GM13977 (cell line): ENCODE measurements around the gene KRTAP5-3.

Source experiments
- DNase-seq: peaks from one replicate; pipeline ENCODE4 v3.0.0; 2012; ENCODE audit warnings: low spot score
- in situ Hi-C: fragments of 300-500 bp; cut with MboI; formaldehyde crosslinking; loops from one replicate; pipeline ENCODE4 v1.12.0; 2022; ENCODE audit warnings: low sequenced_read_pairs, low pct_unique_long_range_greater_than_20kb, mixed read lengths, inconsistent platforms; ENCODE audit not compliant: unreplicated experiment
- TF ChIP-seq, protein P1 (sequence below): IDR thresholded peaks from 2 replicates; pipeline ENCODE4 v1.5.1; 2012; ENCODE audit warnings: mild to moderate bottlenecking, control low read depth; ENCODE audit not compliant: insufficient read depth; ENCODE audit errors: extremely low read depth, missing control alignments

Gene KRTAP5-3

GRCh38 chr11:1629326-1630185, 21.3 kb upstream of the KRTAP5-3 start, which contains the start of gene KRTAP5-5:
TSS of gene KRTAP5-5 (plus strand) at chr11:1629775. CDS start at chr11:1629841, 66 bp downstream.
- no peak for DNase-seq
- TF ChIP-seq, protein P1, sequence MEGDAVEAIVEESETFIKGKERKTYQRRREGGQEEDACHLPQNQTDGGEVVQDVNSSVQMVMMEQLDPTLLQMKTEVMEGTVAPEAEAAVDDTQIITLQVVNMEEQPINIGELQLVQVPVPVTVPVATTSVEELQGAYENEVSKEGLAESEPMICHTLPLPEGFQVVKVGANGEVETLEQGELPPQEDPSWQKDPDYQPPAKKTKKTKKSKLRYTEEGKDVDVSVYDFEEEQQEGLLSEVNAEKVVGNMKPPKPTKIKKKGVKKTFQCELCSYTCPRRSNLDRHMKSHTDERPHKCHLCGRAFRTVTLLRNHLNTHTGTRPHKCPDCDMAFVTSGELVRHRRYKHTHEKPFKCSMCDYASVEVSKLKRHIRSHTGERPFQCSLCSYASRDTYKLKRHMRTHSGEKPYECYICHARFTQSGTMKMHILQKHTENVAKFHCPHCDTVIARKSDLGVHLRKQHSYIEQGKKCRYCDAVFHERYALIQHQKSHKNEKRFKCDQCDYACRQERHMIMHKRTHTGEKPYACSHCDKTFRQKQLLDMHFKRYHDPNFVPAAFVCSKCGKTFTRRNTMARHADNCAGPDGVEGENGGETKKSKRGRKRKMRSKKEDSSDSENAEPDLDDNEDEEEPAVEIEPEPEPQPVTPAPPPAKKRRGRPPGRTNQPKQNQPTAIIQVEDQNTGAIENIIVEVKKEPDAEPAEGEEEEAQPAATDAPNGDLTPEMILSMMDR: no peak
- in situ Hi-C loops: no loop called here

GRCh38 chr11:1628506-1629325, 20.5 kb upstream of the KRTAP5-3 start:
- in situ Hi-C loops: no loop called here
- TF ChIP-seq, protein P1: peak; percentile 89
- DNase-seq: peak; percentile 87

GRCh38 chr11:1625541-1625940, 17.3 kb upstream of the KRTAP5-3 start:
- DNase-seq: no peak
- in situ Hi-C loops: no loop called here
- TF ChIP-seq, protein P1: no peak

DNA sequence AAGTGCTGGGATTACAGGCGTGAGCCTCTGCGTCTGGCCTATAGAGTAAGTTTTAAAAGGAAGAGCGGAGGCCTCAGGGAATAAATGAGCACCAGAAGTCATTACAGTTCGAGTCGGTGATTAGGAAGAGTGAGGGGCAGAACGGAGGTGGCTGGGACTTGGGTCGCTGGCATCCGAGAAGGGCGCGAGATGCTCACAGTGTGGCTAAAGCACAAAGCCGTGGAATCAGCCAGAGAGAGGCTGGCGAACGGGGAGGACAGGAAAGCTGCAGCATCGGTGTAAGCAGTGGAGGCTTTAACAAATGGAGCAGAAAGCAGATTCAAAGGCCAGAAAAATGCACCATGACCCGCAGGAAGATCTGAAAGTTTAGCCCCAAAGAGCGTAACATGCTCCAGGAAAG, 16.4 kb upstream of the KRTAP5-3 start:
- TF ChIP-seq, protein P1: no peak
- no peak for DNase-seq
- in situ Hi-C loops: no loop called here

- no peak for DNase-seq
- TF ChIP-seq, protein P1: no peak
- in situ Hi-C loops: no loop called here
Observed at GRCh38 chr11:1623716-1624115, 15.5 kb upstream of the KRTAP5-3 start.

DNA sequence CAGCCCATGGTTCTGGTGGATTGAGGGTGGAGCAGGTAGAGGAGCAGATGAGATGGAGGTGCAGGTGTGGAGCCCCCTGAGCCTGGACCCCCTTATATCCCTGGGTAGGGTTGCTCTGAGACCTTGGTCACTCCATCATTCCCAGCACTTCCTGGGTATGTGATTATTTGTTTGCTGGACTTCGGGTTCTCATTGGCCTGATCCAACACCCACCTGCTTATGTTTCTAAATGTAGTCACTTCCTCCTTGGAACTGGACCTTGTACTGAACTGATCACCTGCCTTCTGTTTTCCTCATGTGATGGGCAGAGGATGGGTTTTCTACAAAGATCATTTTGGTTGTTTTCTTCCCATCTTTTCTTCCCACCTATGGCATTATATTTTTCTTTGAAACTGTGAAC, 13.8 kb upstream of the KRTAP5-3 start, which contains the start of gene KRTAP5-4:
KRTAP5-4 (minus strand) TSS at position 53 of the 400 bp plus-strand sequence; CDS start at position 8, 45 bp downstream.
- no peak for DNase-seq
- in situ Hi-C loops: no loop called here
- TF ChIP-seq, protein P1: no peak
